ENCODE measurements around the gene FGFR2.

FGFR2 gene

GRCh38 chr10:121495719-121496118, 102.5 kb downstream of the FGFR2 start:
- no peak overlapping the region for H3K27ac ChIP-seq
- no peak for TF ChIP-seq ZFX (IDR thresholded peaks at IDR 0.05)
- no peak for TF ChIP-seq CTCF (conservative IDR thresholded peaks at IDR 0.05)

- no peak for TF ChIP-seq CTCF (conservative IDR thresholded peaks at IDR 0.05)
- no peak overlapping the region for H3K27ac ChIP-seq
Observed at GRCh38 chr10:121494296-121494695, 103.9 kb downstream of the FGFR2 start.

GRCh38 chr10:121493521-121493920, 104.7 kb downstream of the FGFR2 start:
- no peak overlapping the region for H3K27ac ChIP-seq
- TF ChIP-seq ZFX (IDR thresholded peaks at IDR 0.05) = no peak
- no peak for TF ChIP-seq CTCF (conservative IDR thresholded peaks at IDR 0.05)

GRCh38 chr10:121490871-121491519, 107.2 kb downstream of the FGFR2 start:
- TF ChIP-seq CTCF (conservative IDR thresholded peaks at IDR 0.05) (no peak), ZFX (IDR thresholded peaks at IDR 0.05) (no peak)
- no peak overlapping the region for H3K27ac ChIP-seq

- no peak overlapping the region for H3K27ac ChIP-seq
- no peak for TF ChIP-seq ZFX (IDR thresholded peaks at IDR 0.05)
Observed at GRCh38 chr10:121485436-121486139, 112.7 kb downstream of the FGFR2 start.

- no peak for TF ChIP-seq ZFX (IDR thresholded peaks at IDR 0.05)
- H3K27ac ChIP-seq = no peak overlapping the region
Observed at GRCh38 chr10:121484816-121485215, 113.4 kb downstream of the FGFR2 start.

- no peak overlapping the region for H3K27ac ChIP-seq
- no peak for TF ChIP-seq ZFX (IDR thresholded peaks at IDR 0.05)
- TF ChIP-seq CTCF (conservative IDR thresholded peaks at IDR 0.05) = no peak
Observed at GRCh38 chr10:121484401-121484800, 113.8 kb downstream of the FGFR2 start.

GRCh38 chr10:121481180-121481579, 117.1 kb downstream of the FGFR2 start:
- TF ChIP-seq CTCF (conservative IDR thresholded peaks at IDR 0.05) (no peak), ZFX (IDR thresholded peaks at IDR 0.05) (no peak)
- no peak overlapping the region for H3K27ac ChIP-seq

Data from C4-2B (cell line).